CD4-positive, alpha-beta T cell treated with Interleukin-4 for 4 hours (primary cell): ENCODE data around the gene EEPD1.

Experiments used
- DNase-seq: peaks from one replicate; pipeline ENCODE4 v3.0.0-alpha.2; 2020

The EEPD1 gene

DNA sequence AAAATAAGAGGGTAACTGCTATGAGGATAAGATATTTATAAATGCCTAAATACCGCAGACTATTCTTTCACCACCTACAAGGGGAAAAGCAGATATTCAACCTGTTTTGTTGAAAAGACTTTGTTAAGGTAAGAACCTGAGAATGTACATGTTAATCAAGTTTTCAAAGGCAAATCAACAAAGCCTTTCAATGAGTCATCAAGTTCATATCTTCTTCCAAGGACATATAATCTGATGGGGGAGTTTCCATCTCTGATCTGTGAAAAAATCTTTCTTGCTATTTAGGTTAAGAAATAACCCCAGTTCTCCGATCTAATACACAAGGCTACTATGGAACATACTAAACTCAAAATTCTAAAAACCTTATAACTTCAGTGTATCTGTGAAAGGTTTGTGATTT, 196.6 kb downstream of the EEPD1 start:
- no peak for DNase-seq
